H1 (cell line): Measurements from ENCODE around the gene C19orf12. TPM values are rescaled to one million over a fixed set of nuclear protein-coding genes. Genes with fewer than 3 reads are reported as not detected.
A peak's percentile ranks its signal among the peaks of the same experiment; 100 is the strongest.

Experiments used
- ASH2L ChIP-seq: fragments of 200-600, 300-600 bp; sonication (generic); IDR thresholded peaks from one replicate; pipeline ENCODE4 v1.7.1; 2017; ENCODE audit warnings: low read length
- CEBPB ChIP-seq: IDR thresholded peaks from 2 replicates; pipeline ENCODE4 v1.6.1; 2012; ENCODE audit warnings: low read depth, low read length
- GTF2F1 ChIP-seq: IDR thresholded peaks from 2 replicates; pipeline ENCODE4 v1.6.1; 2012; ENCODE audit warnings: low read depth, low read length, improper control_type of control experiment, borderline replicate concordance
- POLR2A ChIP-seq, 2 experiments: IDR thresholded peaks; 1 replicate in 1 of 2; 2 replicates in 1 of 2; pipeline ENCODE4 v1.6.1; 2011; ENCODE audit warnings: low read depth in 2 of 2, low read length in 2 of 2, mild to moderate bottlenecking in 2 of 2; ENCODE audit errors: control extremely low read depth in 1 of 2
- TAF1 ChIP-seq: IDR thresholded peaks from 2 replicates; pipeline ENCODE4 v1.6.1; 2011; ENCODE audit warnings: mild to moderate bottlenecking, low read depth, low read length
- TCF12 ChIP-seq: IDR thresholded peaks from 2 replicates; pipeline ENCODE4 v1.6.1; 2011; ENCODE audit warnings: low read depth, mild to moderate bottlenecking, low read length
- polyA plus RNA-seq, 7 experiments: library from polyadenylated mRNA; depleted of rRNA in 3 of 7; stranded (reverse) in 5 of 7; unstranded in 2 of 7; fragments of >200 nt in 5 of 7; fragments of 200-250 nt in 2 of 7; gene quantifications; 1 replicate in 5 of 7; 2 replicates in 1 of 7; 4 replicates in 1 of 7; pipeline versions ENCODE4 v1.2.1 to v1.2.3, GENCODE V29; 2011 to 2013; ENCODE audit warnings: missing spikeins in 2 of 7, mixed read lengths in 2 of 7
- total RNA-seq: library from RNA; stranded (reverse); fragmentation: NEBNext Ultra II Directional; extraction: Animal tissue kit (Norgen Biotek cat#: 25700); gene quantifications from 2 replicates; pipeline ENCODE4 v1.2.1, GENCODE V29; 2021
- TF ChIP-seq, protein P1 (sequence below): IDR thresholded peaks from 2 replicates; pipeline ENCODE4 v1.6.1; 2012; ENCODE audit warnings: inconsistent platforms

Gene C19orf12
- total and polyA plus RNA-seq, 2 of the 8 experiments (the other 6 are each of a cell fraction or from before 2014, with no cell fraction given): 10.7 to 11.9 TPM

GRCh38 chr19:29665826-29666577, 49.1 kb downstream of the C19orf12 start (continued):
- TF ChIP-seq POLR2A (IDR thresholded peaks at IDR 0.05; ENCODE audit: control extremely low read depth in 1 of 2, low read depth in 2 of 2, low read length in 2 of 2) (0 out of 3 replicates have a peak, but pooled peaks of 1 of the 2 experiments have one; percentile 6), GTF2F1 (no peak), TCF12 (0 out of 2 replicates have a peak, but pooled peaks have one; percentile 42), TAF1 (peak; percentile 54; the same call in 1 of the 2 replicates), CEBPB (no peak), ASH2L (no peak)
- TF ChIP-seq, protein P1, sequence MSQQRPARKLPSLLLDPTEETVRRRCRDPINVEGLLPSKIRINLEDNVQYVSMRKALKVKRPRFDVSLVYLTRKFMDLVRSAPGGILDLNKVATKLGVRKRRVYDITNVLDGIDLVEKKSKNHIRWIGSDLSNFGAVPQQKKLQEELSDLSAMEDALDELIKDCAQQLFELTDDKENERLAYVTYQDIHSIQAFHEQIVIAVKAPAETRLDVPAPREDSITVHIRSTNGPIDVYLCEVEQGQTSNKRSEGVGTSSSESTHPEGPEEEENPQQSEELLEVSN: peak; percentile 62; the same call in 1 of the 2 replicates
